GM18507 (cell line): Measurements from ENCODE around the gene HPGDS.
A peak's percentile ranks its signal among the peaks of the same experiment; 100 is the strongest.
"Not testable (repeated sequence)": the region's sequence is repeated elsewhere in the genome, so short reads cannot be mapped to it uniquely, and the experiment has no call there.

Source experiments
- DNase-seq: peaks from one replicate; pipeline ENCODE4 v3.0.0; 2011; ENCODE audit warnings: low read depth; ENCODE audit not compliant: insufficient read length; ENCODE audit errors: extremely low spot score
- FAIRE-seq: peaks from 2 replicates; lab custom pipeline; 2011; peaks lifted over from hg19 to GRCh38; lab: Jason Lieb, UNC

The HPGDS gene

GRCh38 chr4:94342694-94343093 is at the start of gene HPGDS:
HPGDS (minus strand) TSS chr4:94342836; CDS start chr4:94334629, 8,207 bp downstream.
- FAIRE-seq: no peak
- DNase-seq: no peak

- DNase-seq (no peak), FAIRE-seq (peak; percentile 51)
Measured at GRCh38 chr4:94390804-94391410, 48.3 kb upstream of the HPGDS start.

- no peak for DNase-seq
- no peak for FAIRE-seq
Measured at GRCh38 chr4:94389595-94390267, 47.1 kb upstream of the HPGDS start.

GRCh38 chr4:94387965-94388364 is 45.3 kb upstream of the HPGDS start:
- FAIRE-seq: not testable (repeated sequence)

GRCh38 chr4:94385452-94385851 is 42.8 kb upstream of the HPGDS start:
- FAIRE-seq, DNase-seq: not testable (repeated sequence)

More at GRCh38 chr4:94387965-94388364, 45.3 kb upstream of the HPGDS start:
- DNase-seq: not testable (repeated sequence)

- not testable (repeated sequence) for FAIRE-seq, DNase-seq
Measured at GRCh38 chr4:94382891-94383290, 40.3 kb upstream of the HPGDS start.

- DNase-seq: no peak
- FAIRE-seq: no peak
Measured at GRCh38 chr4:94378047-94378446, 35.4 kb upstream of the HPGDS start.

- no peak for DNase-seq
- no peak for FAIRE-seq
Measured at GRCh38 chr4:94377294-94377693, 34.7 kb upstream of the HPGDS start.

- FAIRE-seq (no peak), DNase-seq (no peak)
Measured at GRCh38 chr4:94375364-94375763, 32.7 kb upstream of the HPGDS start.

- DNase-seq: no peak
- no peak for FAIRE-seq
Measured at GRCh38 chr4:94373752-94374151, 31.1 kb upstream of the HPGDS start.

GRCh38 chr4:94372991-94373390 is 30.4 kb upstream of the HPGDS start:
- no peak for DNase-seq
- no peak for FAIRE-seq

GRCh38 chr4:94372228-94372978 is 29.8 kb upstream of the HPGDS start:
- FAIRE-seq: no peak
- no peak for DNase-seq

- DNase-seq (no peak), FAIRE-seq (no peak)
Measured at GRCh38 chr4:94371290-94371689, 28.7 kb upstream of the HPGDS start.

GRCh38 chr4:94370533-94371254 is 28.1 kb upstream of the HPGDS start:
- no peak for DNase-seq

GRCh38 chr4:94369046-94369445 is 26.4 kb upstream of the HPGDS start:
- no peak for FAIRE-seq
- DNase-seq: no peak

More at GRCh38 chr4:94370533-94371254, 28.1 kb upstream of the HPGDS start:
- no peak for FAIRE-seq

GRCh38 chr4:94368459-94368858 is 25.8 kb upstream of the HPGDS start:
- DNase-seq (no peak), FAIRE-seq (no peak)

GRCh38 chr4:94365304-94365703 is 22.7 kb upstream of the HPGDS start:
- FAIRE-seq (no peak), DNase-seq (no peak)

GRCh38 chr4:94364527-94364926 is 21.9 kb upstream of the HPGDS start:
- DNase-seq: no peak
- FAIRE-seq: no peak

- no peak for FAIRE-seq
Measured at GRCh38 chr4:94363136-94363655, 20.6 kb upstream of the HPGDS start.

GRCh38 chr4:94359838-94360237 is 17.2 kb upstream of the HPGDS start:
- FAIRE-seq (no peak), DNase-seq (no peak)

More at GRCh38 chr4:94363136-94363655, 20.6 kb upstream of the HPGDS start:
- DNase-seq: no peak
